A549 (cell line): ENCODE data around the gene CTBP2.

Experiments used
- CTCF ChIP-seq: fragments of >200 bp; sonication (Bioruptor Twin); formaldehyde crosslinking; IDR thresholded peaks from 3 replicates; pipeline ENCODE4 v1.5.1; 2016
- EP300 ChIP-seq, 2 experiments: fragments of >200 bp; sonication (Bioruptor Twin); formaldehyde crosslinking; IDR thresholded peaks; 2 replicates in 1 of 2; 3 replicates in 1 of 2; pipeline ENCODE4 v1.6.1; 2016 to 2017
- HMGXB4 ChIP-seq: fragments of 250-450 bp; sonication (Bioruptor Pico); IDR thresholded peaks from 2 replicates; pipeline ENCODE4 v1.5.0; 2021; ENCODE audit warnings: mild to moderate bottlenecking, moderate library complexity, borderline replicate concordance
- KDM1A ChIP-seq: fragments of 200-600 bp; sonication (generic); IDR thresholded peaks from 2 replicates; pipeline ENCODE4 v1.6.1; 2016; ENCODE audit warnings: low read depth, mild to moderate bottlenecking
- PBX3 ChIP-seq: IDR thresholded peaks from 2 replicates; pipeline ENCODE4 v1.6.1; 2012
- POLR2A ChIP-seq: IDR thresholded peaks from 2 replicates; pipeline ENCODE4 v1.6.1; 2012; ENCODE audit warnings: mild to moderate bottlenecking, low read length
- ZC3H11A ChIP-seq: fragments of 450-650 bp; IDR thresholded peaks from 2 replicates; pipeline ENCODE4 v1.6.1; 2014; ENCODE audit warnings: antibody characterized with exemption, mild to moderate bottlenecking
- ZFP36 ChIP-seq: fragments of 450-650 bp; IDR thresholded peaks from 2 replicates; pipeline ENCODE4 v1.6.1; 2014; ENCODE audit warnings: borderline replicate concordance; ENCODE audit not compliant: partially characterized antibody

GRCh38 chr10:125024497-125025234, 135.7 kb downstream of the CTBP2 start:
- no peak for TF ChIP-seq HMGXB4 (CRISPR knock-in tag)
- TF ChIP-seq ZFP36, result no peak
- TF ChIP-seq CTCF, result no peak
- TF ChIP-seq PBX3, result no peak
- no peak for TF ChIP-seq KDM1A
- no peak for TF ChIP-seq ZC3H11A
- TF ChIP-seq POLR2A, result no peak
- TF ChIP-seq EP300 (IDR thresholded peaks at IDR 0.05), result no peak
